ENCODE data around the gene ZBED4.

ZBED4 gene

DNA sequence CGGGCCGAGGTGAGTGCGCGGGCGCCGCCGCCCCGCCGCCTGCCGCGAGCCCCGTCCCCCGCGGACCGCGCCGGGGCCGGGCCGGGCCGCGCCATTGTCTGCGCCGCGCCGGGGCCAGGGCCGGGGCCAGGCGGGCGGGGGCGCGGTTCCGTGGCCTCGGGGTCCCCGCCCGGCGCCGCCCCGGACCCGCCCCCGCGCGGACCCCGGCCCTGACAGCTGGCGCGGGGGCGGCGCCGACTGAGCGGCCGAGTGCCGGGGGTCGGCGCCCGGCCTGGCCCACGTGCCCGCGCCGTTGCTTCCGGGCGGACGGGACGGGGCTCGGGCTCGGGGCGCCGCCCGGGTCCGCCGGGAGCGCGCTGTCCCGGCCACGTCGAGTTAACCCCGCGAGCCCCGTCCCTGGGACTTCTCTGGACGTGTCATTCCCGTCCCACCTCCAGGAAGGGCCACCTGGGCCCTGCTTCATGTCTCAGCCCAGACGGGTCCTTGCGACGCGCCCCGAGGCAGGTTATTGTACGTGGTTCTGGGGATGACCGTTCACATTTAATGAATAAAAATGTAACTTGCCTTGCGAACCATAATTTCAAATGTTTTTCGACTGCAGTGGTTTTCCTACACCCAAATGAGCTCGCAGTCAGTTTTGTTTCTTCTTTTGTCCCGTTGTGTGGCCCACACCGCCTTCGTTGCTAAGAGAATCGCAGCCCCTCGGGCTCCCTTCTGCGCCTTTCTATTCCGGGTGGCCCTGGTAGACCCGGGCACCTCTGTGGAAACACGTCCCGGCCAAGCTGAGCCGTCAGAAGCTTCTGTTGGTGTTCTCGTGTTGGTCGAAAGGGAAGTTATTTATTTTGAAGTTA is 562 bp downstream of the ZBED4 start:
- no peak for DNase-seq (ENCODE audit: low read depth)

DNA sequence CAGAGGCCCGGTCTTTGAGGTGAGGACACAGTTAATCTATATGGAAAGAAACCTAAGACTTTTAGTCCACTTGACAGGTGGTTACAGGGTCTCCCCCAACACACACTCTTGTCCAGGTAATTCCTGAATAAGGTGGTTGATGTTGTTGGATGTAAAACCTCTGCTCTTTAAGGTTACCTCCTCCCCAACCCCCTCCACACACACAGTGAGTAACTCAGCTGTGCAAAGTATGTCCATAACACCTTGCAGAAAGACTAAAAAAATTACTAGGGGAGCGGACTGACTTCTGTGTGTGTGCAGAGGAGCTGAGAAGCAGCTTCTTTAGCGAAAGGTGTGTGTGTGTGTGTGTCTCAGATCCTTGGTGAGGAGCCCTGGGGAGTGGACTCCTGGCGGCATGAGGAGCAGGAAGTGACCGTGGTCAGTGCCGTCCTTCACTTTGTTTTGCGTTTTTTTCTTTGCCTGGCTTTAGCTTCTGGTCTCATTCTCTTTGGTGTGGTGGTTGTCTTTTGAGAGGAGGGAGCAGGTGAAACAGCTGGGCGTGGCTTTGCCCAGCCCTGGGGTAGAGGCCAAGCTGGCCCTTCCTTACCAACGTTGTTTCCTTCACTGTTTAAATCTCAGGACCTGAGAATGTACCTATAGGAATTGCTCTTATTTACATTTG is 1.7 kb downstream of the ZBED4 start:
- no peak for DNase-seq (ENCODE audit: low read depth)

DNA sequence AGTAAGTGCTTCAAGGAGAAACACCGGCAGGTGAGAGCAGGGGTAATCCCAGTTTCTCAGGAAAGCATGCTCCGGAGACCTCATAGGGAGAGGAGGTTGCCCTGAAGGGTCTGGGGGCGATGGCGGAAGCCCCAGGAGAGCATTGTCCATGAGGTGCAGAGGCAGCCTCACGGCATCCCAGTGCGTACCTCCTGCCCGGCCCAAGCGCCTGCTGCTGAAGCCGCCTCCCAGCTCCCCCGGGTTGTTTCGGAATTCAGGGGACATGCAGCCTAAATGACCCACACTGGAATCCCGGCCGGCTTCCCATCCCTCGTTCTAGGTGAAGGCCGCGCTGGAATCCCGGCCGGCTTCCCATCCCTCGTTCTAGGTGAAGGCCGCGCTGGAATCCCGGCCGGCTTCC is 2.7 kb downstream of the ZBED4 start:
- no peak for DNase-seq (ENCODE audit: low read depth)

DNA sequence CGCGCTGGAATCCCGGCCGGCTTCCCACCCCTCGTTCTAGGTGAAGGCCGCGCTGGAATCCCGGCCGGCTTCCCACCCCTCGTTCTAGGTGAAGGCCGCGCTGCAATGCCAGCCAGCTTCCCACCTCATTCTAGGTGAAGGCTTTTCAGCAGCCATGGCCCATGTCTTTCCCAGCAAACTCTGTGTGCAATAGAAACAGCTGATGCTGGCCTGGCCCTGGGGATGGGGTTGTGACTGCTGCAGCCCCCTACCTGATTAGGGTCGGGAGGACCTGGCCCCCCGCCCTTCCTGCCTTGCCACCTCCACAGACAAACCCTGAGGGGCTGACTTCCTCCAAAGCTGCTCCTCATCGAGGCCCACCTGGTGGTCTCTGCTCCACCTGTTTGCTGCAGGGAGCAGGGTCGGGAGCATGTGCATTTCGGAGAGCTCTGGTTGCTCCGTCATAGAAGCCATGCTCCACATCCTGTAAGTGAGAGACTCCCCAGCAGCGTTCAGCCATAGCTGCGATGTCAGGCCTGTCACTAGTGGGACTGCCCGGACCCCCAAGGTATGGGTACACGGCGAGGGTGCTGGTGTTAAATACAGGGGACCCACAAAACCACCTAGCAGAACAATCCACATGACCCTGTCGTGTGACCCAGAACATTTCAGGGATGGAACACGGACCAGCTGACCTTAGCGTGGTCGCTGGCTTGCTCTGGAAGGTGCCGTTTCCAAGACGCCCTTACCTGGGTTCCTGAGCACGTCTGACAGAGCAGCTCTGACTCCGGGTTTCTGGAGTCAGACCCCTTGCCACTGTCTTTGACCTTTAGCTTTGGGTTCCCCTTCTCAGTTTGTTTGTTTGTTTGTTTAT is 3.3 kb downstream of the ZBED4 start:
- DNase-seq (ENCODE audit: low read depth) = no peak

DNA sequence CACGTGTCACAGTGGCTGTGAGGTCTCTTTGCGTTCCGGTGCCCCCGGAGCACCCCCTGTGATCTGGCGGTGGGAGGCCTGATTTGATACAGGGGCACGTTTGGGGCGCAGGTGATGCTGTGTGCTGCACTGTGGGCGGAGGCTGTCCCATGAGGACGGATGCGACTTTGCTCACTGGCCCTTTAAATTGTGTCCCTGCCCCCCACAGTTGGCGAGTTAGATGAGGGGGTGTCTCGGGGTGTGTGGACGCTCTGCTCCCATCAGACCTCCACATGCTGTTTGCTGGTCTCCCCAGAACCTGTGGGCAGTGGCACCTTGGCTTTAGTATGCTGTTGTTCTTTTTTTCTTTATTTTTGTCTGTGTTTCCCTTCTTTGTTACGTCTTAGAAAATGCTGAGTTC is 5.2 kb downstream of the ZBED4 start:
- no peak for DNase-seq (ENCODE audit: low read depth)

DNA sequence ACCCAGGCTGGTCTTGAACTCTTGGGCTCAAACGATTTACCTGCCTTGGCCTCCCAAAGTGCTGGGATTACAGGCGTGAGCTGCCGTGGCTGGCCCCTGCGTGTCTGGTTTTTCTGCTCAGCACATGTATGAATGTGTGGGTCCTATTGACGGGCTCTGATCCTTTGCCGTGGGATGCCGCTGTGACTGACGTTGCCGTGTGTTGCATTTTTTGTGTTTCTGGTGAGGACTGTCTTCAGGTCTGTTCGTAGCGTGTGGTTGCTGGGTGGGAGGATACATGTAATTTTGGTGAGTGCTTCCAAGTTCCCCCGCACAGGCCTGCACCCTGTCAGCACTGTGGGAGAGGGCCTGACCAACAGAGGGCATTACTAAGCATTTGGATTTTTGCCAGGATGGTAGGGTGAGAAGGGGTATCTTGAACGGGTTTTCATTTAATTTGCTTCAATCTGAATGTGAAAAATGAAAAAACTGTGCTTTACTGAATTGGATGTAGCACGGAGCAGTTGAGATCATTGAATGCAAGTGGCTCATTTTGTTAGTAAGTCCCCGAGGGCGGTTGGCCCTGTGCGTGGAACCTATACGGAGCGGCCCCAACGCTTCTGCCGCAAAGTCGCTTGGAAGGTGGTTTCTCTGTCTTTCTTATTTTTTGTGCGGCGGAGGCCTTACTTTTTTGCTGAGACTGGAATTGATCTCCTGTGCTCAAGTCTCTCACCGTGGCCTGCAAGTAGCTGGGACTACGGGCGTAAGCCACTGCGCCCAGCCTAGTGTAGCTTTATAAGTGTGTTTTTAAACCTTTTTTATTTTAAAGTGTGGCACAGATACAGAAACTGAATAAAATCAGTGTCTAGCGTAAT is 8.2 kb downstream of the ZBED4 start:
- DNase-seq (ENCODE audit: low read depth) = no peak

DNA sequence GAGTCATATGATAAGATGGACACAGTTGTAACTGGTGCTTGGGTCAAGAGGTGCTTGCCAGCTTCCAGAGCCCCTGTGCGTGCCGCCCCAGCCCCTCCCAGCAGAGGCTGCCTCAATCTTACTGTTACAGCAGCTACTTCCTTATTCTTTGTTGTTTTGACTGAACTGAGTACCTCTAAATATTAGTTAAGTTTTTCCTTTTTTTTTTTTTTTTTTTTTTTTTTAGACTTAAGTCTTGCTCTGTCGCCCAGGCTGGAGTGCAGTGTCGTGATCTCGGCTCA is 8.8 kb downstream of the ZBED4 start:
- no peak for DNase-seq (ENCODE audit: low read depth)

DNA sequence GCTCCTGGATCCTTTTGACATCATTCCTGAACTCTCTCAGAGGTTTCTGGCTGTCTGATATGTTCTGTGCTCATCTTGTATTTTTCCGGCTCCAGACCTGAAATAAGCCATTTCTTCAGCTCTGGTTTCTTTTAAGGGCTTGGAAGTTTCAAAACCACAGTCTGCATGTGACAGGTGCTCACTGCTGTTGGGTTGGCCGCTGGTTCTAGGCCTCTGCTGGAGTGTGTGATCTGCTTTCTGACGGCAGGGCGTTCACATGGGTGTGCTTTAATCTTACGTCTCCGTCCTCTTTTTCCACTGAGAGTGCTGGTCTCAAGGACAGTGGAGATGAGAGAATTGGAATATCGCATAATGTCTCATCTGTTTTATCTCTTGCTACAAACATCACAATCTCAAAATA is 10.3 kb downstream of the ZBED4 start:
- DNase-seq (ENCODE audit: low read depth) = no peak

DNA sequence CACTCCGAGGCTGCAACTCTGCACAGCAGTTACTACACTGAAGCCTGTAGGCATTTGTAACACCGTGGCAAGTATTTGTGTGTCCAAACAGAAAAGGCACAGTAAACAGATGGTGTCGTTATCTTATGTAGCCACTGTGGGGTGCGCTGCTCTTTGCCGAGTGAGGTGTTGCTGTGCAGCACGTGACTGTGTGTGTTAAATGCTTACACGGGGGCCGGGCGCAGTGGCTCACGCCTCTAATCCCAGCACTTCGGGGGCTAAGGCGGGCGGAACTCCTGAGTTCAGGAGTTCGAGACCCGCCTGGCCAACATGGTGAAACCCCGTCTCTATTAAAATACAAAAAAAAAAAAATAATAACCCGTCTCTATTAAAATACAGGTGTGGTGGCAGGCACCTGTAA is 11.5 kb downstream of the ZBED4 start:
- no peak for DNase-seq (ENCODE audit: low read depth)

DNA sequence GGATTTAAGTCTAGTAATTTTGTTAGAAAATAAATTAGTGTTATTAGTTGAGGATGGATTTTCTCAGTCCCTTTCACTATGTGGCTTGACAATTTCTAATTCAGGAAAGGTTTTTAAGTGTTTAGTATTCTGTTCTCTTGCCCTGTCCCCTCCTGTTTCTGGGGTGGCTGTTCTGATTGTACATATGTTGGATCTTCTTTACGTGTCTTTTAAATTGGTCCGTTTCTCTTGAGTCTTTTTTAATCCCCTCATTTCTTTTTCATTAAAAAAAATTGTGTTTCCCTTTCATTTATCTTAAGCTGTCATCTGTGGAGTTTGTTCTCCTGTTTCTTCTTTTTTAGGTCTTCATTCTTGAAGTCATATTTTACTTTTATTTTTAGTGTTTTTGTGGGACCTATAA is 12.5 kb downstream of the ZBED4 start:
- DNase-seq (ENCODE audit: low read depth) = no peak

DNA sequence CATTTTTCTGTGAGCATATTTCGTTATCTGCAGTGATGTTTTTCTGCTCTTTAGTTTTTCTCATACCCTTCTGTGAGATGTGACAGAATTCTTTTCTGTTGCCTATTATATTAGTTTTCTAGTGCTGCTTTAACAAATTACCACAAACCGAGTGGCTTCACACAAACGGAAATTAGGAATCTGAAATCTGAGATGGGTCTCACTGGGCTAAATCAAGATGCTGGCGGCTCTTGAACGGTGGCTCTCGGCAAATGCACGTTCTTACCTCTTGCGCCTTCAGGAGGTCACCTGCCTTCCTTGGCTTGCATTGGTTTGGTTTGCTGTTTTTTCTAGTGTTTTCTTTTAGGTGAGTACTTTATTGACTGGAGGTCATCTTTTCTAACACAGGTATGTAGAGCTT is 13.0 kb downstream of the ZBED4 start:
- DNase-seq (ENCODE audit: low read depth) = no peak

DNA sequence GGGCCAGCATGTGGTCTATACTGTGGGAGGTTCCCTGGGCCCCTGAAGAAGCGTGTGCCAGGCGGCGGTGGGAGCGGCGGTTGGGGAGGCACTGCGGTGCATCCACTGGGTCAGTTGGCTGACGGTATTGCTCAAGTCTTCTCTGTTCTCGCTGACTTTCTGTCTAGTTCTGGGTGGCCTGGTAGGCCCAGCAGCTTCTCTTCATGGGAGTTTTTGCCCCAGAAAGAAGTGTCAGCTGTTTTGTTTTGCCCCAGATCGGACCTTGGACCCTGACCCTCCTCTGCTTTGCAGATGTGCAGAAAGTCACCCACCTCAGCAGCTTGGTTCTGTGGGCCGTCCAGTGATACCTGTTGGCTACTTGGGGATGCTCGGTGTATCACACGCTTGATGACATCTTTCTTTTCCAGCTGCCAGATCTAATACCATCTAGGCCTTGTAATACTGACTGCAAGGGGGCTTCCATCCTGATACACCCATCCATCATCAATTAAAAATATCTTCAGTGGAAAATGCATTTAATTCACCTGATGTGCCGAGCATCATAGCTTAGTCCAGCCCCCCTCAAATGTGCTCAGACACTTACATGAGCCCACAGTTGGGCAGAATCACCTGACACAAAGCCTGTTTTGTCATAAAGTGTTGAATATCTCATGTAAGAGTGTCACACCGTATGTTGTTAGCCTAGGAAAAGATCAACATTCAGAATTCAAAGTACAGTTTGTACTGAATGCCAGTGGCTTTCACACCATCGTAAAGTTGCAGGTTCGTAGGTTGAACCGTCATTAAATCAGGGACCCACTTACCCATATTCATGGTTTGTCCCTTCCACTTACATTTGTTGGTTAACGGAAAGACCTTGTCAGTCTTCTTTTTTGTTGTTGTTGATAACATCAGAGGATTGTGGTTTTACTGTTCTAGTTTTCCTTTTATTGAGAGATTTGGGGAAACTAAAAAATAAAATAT is 13.9 kb downstream of the ZBED4 start:
- DNase-seq (ENCODE audit: low read depth) = no peak

DNA sequence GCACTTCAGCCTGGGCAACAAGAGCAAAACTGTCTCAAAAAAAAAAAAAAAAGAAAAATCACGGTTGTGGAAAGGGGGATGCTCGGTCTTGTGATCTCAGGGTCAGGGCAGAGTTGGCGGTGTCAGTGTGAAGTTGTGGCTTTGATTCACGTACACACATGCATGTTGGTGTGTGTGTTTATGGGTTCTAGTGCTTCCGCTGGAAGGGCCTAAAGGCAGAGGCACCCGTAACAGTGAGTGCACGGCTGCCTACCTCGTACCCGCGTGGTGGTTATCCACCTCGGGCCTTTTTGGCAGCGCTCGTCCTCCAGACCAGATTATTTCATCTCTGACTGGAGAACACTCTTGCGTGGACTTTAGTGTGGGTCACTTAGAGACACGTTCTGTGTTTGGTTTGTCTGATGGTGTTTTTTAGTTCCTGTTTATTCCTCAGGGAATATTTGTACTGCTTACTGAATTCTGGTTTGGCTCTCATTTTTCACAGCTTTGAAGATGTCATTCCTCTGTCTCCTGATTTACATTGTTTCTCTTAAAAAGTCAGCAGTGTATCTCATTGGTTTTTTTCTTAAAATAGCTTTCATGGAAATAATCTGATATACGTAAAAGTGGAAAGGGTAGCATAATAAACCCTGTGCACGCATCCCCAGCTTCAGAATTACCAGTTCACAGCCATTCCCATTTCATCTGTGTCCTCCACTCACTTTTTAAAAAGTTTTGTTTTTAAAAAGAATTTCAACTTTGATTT is 15.6 kb downstream of the ZBED4 start:
- DNase-seq (ENCODE audit: low read depth) = no peak

DNA sequence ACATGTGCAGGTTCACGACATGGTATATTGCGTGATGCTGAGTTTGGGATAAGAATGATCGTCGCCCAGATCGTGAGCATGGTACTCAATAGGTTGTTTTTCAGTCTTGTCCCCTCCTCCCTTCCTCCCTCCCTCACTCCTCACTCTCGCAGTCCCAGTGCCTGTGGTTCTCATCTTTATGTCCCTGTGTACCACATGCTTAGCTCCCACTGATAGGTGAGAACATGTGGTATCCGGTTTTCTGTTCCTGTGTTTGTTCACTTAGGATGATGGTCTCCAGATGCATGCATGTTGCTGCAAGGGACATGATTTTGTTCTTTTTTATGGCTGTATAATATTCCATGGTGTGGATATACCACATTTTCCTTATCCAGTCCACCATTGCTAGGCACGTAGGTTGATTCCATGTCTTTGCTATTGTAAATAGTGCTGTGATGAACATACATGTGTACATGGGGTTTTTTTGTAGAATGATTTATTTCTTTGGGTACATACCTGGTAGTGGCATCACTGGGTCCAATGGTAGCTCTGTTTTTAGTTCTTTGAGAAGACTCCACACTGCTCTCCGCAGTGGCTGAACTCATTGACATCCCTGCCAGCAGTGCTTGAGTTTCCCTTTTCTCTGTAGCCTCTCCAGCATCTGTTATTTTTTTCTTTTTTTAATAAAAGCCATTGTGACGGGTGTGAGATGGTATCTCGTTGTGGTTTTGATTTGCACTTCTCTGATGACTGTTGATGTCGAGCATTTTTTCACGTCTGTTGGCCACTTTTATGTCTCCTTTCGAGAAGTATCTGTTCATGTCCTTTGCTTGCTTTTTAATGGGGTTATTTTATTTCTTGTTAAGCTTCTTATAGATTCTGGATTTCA is 16.4 kb downstream of the ZBED4 start:
- no peak for DNase-seq (ENCODE audit: low read depth)

DNA sequence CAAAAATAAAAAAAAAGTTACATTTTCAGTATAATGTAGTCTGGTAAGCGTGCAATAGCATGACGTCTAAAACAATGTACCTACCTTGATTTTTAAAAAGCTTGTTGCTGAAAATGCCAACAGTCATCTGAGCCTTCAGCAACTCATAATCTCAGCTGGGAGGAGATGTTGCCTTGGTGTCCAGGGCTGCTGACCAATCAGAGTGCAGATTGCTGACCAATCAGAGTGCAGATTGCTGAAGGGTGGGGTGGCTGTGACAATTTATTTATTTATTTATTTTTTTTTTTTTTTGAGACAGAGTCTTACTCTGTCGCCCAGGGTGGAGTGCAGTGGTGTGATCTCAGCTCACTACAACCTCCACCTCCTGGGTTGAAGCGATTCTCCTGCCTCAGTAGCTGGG is 17.8 kb downstream of the ZBED4 start:
- no peak for DNase-seq (ENCODE audit: low read depth)

DNA sequence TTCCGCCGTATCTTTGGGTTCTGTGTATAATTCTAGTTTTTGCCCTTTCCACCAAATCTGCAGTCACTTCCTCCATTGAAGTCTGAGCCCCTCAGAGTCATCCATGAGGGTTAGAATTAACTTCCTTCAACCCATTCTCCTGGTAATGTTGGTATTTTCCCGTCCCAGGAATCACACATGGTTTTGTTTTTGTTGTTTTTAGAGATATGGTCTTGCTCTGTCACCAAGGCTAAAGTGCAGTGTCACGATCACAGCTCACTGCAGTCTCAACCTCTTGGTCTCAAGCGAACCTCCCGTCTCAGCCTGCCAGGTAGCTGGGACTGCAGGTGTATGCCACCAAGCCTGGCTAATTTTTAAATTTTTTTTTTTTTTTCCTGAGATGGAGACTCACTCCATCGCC is 18.7 kb downstream of the ZBED4 start:
- DNase-seq (ENCODE audit: low read depth) = no peak

DNA sequence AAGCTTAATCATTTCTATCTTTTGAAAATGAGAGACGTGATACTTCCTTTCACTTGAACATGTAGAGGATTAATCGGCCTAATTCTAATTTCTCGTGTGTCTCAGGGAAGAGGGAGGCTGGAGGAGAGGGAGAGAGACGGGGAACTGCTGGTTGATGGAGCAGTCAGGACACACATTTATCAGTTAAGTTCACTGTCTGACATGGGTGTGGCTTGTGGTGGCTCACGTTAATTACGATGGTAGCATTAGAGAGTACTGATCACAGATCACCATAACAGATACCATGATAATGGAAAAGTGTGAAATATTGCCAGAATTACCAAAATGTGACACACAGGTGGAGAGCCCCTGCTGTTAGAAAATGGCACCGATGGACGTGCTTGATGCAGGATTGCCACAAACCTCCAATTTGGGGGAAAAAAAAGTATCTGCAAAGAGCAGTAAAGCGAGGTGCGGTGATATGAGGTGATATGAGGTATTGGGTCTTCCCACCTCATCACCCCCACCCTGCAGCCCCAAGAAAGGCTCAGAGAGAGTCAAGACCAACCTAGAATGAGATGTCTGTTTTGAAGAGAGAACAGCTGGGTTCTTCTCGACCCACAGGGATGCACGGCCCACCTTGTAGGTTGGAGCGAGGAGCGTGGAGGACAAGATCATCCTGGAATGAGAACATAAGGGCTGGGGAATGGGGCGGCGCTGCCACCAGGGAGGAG is 19.7 kb downstream of the ZBED4 start:
- no peak for DNase-seq (ENCODE audit: low read depth)

DNA sequence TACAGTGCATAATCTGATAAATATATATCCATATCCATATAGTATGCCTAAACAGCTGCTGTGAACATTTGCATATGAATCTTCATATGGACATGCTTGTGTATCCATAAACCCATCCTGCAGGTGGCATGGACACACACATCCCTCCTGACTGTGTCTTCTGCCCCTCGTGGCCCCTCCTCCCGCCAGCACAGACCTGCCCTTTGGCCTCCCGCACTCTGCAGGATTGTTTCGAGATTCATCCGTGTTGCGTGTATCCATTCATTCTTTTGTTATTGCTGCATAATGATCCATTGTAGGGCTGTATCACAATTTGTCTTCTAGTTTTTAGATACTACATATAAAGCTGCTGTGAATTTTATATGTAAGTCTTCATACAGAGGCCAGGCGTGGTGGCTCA is 24.0 kb downstream of the ZBED4 start:
- DNase-seq (ENCODE audit: low read depth) = no peak

DNA sequence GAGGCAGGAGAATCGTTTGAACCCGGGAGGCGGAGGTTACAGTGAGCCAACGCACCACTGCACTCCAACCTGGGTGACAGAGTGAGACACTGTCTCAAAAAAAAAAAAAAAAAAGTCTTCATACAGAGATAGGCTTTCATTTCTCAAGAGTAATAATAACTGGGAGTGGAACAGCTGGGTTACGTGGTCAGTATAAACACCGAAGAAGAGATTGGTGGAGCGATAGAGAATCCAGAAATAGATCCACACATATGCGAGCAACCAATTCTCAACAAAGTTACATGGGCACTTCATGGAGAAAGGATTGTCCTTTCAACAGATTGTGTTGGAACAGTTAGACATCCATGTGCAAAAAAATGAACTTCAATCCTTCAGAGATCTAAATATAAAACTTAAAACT is 24.6 kb downstream of the ZBED4 start:
- DNase-seq (ENCODE audit: low read depth) = no peak
